Glomerular visceral epithelial cell (primary cell): ENCODE data around the gene RALGAPA1.
"Not testable (repeated sequence)": the region's sequence is repeated elsewhere in the genome, so short reads cannot be mapped to it uniquely, and the experiment has no call there.

Experiments
- DNase-seq: peaks from one replicate; pipeline ENCODE4 v3.0.0-alpha.2; 2016; ENCODE audit errors: extremely low spot score

RALGAPA1 gene

GRCh38 chr14:35699791-35700444 is 109.2 kb downstream of the RALGAPA1 start:
- DNase-seq = no peak

DNA sequence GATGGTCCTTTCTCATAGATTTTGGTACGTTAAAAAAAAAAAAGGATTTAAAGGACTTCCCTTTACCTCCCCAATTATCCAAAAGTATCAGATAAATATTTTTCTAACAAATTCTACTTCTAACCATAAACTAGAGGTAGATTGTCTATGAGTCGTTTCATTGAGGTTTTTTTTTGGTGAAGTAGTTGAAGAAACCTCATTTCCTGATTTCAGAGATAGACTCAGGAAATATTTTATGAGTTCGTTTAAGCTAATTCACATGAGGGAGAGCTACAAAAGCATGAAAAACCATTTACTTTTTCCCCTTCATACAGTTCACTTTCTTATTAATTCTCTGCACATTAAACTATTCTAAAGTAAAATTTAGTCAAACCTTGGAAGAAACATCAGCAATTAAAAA is 112.5 kb downstream of the RALGAPA1 start:
- DNase-seq = no peak

- no peak for DNase-seq
Measured at GRCh38 chr14:35696119-35696518, 113.0 kb downstream of the RALGAPA1 start.

DNA sequence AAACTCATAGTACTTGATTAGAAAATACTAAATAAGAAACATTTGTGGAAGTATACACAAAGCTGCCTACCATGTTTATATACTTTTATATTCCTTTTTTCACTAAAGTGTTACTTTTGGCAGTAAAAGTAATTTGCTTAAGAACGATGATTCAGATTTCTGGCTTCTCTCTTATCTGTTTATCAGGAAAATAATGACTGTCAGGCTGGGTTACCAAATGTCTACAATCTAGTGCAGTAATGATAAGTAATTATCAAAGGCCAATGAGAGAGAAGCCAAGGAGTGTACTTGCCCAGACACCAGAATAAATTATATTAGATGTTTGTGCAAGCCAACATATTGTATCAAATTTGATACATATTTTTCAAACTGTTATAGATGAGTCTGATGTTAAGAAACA is 113.4 kb downstream of the RALGAPA1 start:
- no peak for DNase-seq

DNA sequence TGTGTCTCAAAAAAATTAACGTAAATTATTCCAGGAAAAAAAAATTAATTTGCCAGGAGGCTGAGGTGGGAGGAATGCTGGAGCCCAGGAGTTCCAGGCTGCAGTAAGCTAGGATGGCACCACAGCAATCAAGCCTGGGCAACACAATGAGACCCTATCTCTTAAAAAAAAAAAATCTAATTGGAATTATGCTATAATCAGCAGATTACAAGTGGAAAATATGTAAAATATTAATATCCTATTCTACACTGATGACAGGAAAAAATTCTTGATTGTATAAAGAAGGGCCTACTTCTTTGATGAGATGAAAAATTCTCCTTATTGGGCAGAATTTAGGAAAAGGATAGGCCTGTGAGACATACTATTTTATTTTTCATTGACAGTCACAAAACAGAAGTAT is 114.0 kb downstream of the RALGAPA1 start:
- DNase-seq = no peak

DNA sequence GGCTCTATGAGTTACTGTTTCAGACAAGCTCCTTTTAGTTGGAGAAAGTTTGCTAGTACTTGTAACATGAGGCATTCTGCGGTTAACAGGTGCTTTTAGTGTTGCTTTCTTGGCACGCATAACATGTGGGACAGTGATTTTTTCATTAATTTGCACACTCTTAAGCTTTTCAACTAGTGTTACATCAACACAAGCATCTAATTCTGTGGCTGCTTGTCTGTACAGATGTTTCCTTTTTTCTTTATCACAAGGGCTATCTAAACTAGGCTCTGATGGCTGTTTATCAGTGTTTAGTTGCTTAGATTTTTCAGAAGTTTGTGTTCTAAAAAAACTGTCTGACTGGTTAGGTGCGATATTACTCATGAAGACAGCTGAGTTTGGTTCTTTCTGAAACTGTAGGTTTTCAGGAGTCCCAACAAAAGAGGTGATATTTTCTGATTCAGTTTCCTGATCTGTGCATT is 120.1 kb downstream of the RALGAPA1 start:
- DNase-seq = no peak

DNA sequence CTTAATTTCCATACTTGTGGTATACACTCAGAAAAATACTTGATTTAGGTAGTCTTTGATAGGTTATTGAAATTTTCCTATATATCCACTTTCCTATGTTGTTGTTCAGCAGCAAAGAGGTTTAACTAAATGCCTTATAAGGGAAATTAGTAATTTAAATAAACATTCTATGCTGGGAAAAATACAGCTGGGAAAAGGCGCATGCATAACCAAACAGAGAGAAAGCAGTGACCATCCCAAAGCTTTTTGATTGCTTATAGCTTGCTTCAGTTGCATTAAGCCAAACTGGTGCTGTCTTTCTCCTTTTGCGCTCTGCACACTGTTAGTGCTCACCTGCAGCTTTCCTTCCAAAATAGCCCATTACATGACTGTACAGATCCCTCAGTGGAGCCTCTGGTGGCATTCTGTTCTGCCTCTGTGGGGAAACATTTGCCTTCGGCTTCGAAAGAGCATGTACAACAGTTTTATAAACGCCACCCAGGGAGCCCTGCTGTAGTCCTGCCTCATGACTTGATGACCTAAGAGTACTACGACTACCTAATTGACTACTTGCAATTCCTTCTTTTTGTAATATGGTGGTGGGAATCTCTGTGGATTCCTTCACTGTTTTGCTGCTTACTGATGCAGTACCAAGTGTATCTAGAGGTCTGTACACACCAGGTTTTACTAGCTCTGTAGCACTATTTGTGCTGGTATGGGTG is 120.8 kb downstream of the RALGAPA1 start:
- DNase-seq = no peak

DNA sequence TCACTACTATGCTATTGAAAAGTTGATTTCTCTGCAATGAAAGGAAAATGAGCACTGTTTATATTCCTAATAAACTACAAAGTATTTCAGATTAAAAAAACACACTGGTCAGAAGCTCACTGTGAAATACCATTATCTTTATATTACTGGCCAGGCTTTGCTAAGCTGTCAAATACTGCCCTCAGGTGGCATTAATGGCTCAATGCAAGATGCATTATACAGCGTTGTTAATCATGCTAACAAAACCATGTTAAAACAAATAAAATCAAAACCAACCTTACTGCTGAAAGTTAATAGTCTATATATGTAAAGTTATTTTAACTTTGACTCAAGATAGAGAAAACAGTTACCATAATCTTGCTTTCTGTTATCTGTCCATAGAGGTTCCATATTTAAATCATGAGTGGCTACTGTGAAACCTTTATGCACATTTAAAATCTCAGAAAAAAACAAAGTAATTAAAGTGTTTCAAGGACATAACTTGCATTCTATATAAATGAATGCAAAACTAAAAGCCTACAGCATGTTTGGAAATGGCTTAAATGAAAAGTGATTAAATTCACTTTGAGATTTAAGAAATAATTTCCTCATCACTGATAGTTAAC is 121.7 kb downstream of the RALGAPA1 start:
- peak; percentile 56 for DNase-seq

DNA sequence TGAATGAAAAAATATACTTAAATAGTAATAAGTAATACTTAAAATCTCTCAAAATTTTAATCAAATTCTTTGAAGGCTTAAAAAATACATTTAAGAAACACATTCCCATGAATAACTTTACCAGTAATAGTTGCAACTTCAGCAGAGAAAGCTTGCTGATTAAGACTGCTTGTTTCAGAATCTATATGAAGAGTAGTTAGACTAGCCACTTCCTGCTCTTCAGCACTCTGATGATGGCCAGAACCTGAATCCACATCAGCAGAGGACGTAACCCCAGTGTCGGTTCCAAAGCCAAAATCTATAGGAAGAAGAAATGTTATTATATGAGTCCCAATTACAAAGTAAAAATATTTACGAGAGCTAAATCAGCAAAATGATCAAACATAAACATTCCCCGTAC is 125.4 kb downstream of the RALGAPA1 start:
- DNase-seq = not testable (repeated sequence)

DNA sequence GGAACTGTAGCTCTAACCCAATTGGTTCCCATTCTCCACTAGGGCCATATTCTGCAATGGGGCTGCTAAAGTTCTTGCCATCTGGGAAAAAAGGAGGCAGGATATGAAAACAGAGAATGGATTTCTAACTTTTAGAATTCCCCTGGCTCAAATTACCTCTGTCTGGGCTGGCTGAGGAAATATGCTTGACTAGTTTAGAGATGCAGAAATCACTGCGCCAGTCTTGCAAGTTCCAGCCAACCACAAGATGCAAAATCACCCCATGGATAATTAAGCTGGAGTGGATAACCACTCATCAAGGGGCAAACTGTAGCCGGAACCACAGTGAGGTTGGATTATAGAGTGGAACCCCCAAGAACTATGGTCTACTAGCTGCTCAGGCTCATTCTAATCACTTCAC is 126.3 kb downstream of the RALGAPA1 start:
- DNase-seq = peak; percentile 43

DNA sequence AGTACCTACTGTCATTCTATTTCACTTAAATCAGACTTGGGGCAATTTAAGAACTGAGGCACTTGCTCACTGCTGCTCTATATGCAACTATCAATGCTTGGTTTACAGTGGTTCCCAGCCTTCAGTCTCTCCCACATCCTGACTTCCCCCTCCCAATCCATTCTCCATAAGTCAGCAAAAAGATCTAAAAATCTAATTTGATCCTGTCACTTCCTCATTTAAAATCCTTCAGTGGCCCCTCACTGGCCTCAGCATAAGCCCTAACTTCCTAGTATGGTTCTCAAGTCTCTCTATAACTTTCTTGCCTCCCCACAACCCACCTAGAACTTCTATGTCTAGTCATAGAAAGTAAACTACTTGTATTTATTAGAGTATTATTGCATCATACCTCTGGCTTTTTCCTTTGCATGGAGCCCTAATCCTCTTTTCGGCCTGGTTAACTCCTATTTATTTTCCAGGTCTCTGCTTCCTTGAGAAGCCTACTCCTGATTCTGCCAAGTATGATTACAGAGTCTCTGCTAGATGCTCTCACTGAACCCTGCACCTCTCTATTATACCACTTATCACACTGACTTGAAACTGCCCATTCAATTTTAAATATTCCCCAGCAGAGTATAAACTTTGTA is 130.6 kb downstream of the RALGAPA1 start:
- no peak for DNase-seq

DNA sequence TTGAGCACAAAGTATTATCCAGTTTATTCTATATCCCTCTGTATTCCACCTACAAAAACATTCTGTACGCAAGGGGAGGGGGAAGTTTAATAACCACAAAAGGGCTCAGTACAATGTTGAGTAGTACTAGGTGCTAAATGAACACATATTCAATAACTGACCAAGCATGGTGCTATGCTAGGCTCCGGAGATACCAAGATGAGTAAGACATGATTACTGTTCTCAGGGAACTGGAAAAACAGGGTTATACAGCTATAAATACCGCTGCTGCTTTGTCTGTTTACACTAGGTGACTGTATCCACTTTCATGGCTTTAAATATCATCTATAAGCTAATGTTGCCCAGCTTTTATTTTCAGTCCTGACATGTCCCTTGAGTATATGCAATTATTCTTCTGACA is 139.3 kb downstream of the RALGAPA1 start:
- DNase-seq = peak; percentile 12

DNA sequence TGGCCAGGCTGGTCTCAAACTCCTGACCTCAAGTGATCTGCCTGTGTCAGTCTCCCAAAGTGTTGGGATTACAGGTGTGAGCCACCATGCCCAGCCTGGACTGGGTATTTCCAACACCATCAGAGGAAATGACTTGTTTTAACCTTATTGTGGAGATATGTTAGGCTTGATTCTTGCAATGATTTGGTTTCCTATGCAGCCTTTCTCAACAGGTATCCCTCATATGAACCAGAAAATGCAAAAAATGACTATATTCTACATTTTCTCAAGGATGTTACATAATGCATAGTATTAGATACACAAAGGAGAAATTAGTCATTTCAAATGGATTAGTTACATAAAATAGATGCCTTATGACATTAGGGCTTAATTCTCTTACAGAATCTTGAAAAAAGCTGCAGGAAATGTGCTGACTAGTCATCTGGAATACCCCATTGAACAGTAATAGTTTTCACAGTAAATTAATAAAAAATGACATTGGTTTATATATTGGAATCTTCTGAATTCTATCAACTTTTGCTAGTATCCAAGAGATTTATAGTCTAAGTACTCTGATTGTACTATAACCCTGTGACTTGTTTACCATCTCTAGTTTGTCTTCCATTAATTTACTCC is 142.6 kb downstream of the RALGAPA1 start:
- DNase-seq = no peak

GRCh38 chr14:35661875-35662274 is 147.2 kb downstream of the RALGAPA1 start:
- DNase-seq = no peak

DNA sequence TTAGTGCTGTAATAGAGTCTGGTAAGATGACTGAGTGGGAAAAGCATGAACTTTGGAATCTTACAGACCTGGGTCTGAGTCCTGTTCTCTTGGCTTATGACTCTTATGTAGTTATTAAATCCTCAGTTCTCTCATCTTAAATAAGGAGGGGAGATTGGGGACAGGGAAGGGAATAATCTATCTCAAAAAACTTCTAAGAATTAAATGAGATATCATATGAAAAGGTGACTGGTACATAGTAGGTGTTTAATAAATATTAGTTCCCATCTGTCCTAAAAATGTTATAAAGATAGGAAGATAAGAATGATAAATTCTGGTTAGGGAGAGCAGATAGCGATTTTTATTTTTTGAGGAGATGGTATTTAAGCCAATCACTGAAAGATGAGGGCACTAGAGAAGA is 156.1 kb downstream of the RALGAPA1 start:
- DNase-seq = no peak

DNA sequence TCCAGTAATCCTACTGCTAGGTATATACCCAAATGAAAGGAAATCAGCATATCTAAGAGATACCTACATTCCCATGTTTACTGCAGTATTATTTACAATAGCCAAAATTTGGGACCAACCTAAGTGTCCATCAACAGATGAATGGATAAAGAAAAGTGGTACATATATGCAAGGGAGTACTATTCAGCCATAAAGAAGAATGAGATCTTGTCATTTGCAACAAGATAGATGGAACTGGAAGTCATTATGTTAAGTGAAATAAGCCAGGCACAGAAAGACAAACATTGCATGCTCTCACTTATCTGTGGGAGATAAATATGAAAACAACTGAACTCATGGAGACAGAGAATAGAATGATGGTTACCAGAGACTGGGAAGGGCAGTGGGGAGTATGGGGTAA is 165.6 kb downstream of the RALGAPA1 start:
- no peak for DNase-seq

GRCh38 chr14:35637851-35638250 is 171.2 kb downstream of the RALGAPA1 start:
- DNase-seq = no peak

DNA sequence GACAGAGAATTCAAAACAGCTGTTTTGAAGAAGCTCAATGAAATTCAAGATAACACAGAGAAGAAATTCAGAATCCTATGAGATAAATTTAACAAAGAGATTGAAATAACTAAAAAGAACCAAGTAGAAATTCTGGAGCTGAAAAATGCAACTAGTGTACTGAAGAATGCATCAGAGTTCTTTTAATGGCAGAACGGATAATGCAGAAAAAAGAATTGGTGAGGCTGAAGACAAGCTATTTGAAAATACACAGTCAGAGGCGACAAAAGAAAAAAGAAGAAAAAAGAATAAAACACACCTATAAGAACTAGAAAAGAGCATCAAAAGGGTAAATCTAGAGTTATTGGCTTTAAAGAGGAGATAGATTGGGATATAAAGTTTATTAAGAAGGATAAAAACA is 171.8 kb downstream of the RALGAPA1 start:
- DNase-seq = no peak

DNA sequence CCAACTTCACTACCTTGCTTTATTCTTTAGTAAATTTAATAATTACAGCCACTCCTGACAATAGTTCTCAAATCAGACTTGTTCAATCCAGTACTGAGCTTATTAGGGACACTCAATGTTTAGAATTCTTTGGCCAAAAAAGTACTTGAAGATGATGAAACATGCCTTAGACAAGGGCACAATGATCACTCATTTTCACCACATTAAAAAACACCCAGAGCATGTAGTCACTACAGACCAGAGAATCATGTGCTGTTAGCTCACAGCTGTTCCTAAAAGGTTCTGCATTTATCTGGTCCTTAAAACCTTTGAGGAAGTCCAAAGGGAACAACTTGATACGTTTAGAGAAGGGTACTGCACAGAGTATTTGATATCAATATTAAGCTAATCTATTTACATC is 176.4 kb downstream of the RALGAPA1 start:
- no peak for DNase-seq

GRCh38 chr14:35632271-35632670 is 176.8 kb downstream of the RALGAPA1 start:
- no peak for DNase-seq

GRCh38 chr14:35631071-35631805 is 177.9 kb downstream of the RALGAPA1 start:
- no peak for DNase-seq

- DNase-seq = no peak
Measured at GRCh38 chr14:35628989-35629388, 180.1 kb downstream of the RALGAPA1 start.
